OCI-LY7 (cell line): ENCODE data around the gene STMN3. TPM values are rescaled to one million over a fixed set of nuclear protein-coding genes. Genes with fewer than 3 reads are reported as not detected.

Source experiments
- BruUV-seq: library from RNA; stranded (reverse); fragments of 400-500 nt; replicated peaks from 2 replicates; lab custom pipeline; 2021; lab: Mats Ljungman, UMichigan
- CTCF ChIA-PET: fragments of 300-600 bp; sonication (Branson Sonifier 250); formaldehyde crosslinking; loops from one replicate; lab custom pipeline; 2022; ENCODE audit warnings: antibody characterized with exemption; ENCODE audit not compliant: unreplicated experiment; lab: Charles Lee
- POLR2A ChIA-PET: fragments of 300-600 bp; sonication (Branson Sonifier 250); formaldehyde crosslinking; loops from one replicate; lab custom pipeline; 2022; ENCODE audit warnings: antibody characterized with exemption; lab: Charles Lee
- DNase-seq: peaks from one replicate; pipeline ENCODE4 v3.0.0-alpha.2; 2015; ENCODE audit warnings: low spot score
- H2AFZ ChIP-seq: fragments of 200-600 bp; sonication (generic), shearing (Covaris generic); 2 replicates; pipeline ENCODE4 v1.6.1; 2014; ENCODE audit warnings: mild to moderate bottlenecking, antibody characterized with exemption, low read length, moderate library complexity
- H3K27ac ChIP-seq: fragments of 200-600 bp; sonication (generic); 2 replicates; pipeline ENCODE4 v1.5.1; 2014; ENCODE audit warnings: mixed run types, low read depth, mild to moderate bottlenecking, moderate library complexity, low read length, inconsistent platforms; ENCODE audit not compliant: poor library complexity, severe bottlenecking
- H3K36me3 ChIP-seq: fragments of 200-600 bp; sonication (generic); 2 replicates; pipeline ENCODE4 v1.6.1; 2014; ENCODE audit warnings: mild to moderate bottlenecking, antibody characterized with exemption, low read length, moderate library complexity, mixed read lengths; ENCODE audit not compliant: insufficient read depth
- H3K4me1 ChIP-seq: fragments of 200-600 bp; sonication (generic); 2 replicates; pipeline ENCODE4 v1.5.1; 2014; ENCODE audit warnings: mild to moderate bottlenecking, low read length; ENCODE audit not compliant: insufficient read depth, poor library complexity, severe bottlenecking
- H3K4me2 ChIP-seq: fragments of 200-600 bp; sonication (generic); 2 replicates; pipeline ENCODE4 v1.6.1; 2014; ENCODE audit warnings: mild to moderate bottlenecking, low read length
- H3K4me3 ChIP-seq: fragments of 200-600 bp; sonication (generic); 2 replicates; pipeline ENCODE4 v1.5.1; 2014; ENCODE audit warnings: mild to moderate bottlenecking, low read depth, low read length; ENCODE audit not compliant: poor library complexity, severe bottlenecking
- H3K79me2 ChIP-seq: fragments of 200-600 bp; sonication (generic); 2 replicates; pipeline ENCODE4 v1.6.1; 2016; ENCODE audit warnings: low read depth, mild to moderate bottlenecking, low read length, moderate library complexity, mixed read lengths; ENCODE audit not compliant: insufficient read depth
- H3K9me2 ChIP-seq: fragments of 200-600 bp; sonication (generic); 2 replicates; pipeline ENCODE4 v1.6.1; 2016; ENCODE audit warnings: mild to moderate bottlenecking, low read length, mixed read lengths; ENCODE audit not compliant: insufficient read depth
- H3K9me3 ChIP-seq: fragments of 200-600 bp; sonication (generic); 2 replicates; pipeline ENCODE4 v1.6.1; 2014; ENCODE audit warnings: mild to moderate bottlenecking, mixed run types, low read length, mixed read lengths
- H4K20me1 ChIP-seq: fragments of 200-600 bp; sonication (generic); 2 replicates; pipeline ENCODE4 v1.6.1; 2014; ENCODE audit warnings: mild to moderate bottlenecking, antibody characterized with exemption, low read length, moderate library complexity, mixed read lengths; ENCODE audit not compliant: insufficient read depth
- EZH2phosphoT487 ChIP-seq: fragments of 200-600 bp; sonication (generic); IDR thresholded peaks from 2 replicates; pipeline ENCODE4 v1.6.1; 2018; ENCODE audit warnings: low read depth, borderline replicate concordance, mild to moderate bottlenecking, mixed run types, antibody characterized with exemption, low read length, moderate library complexity, mixed read lengths
- intact Hi-C: fragments of 100-400 bp; cut with micrococcal nuclease; formaldehyde crosslinking; loops from one replicate; pipeline ENCODE4 v1.10.0; 2022; ENCODE audit not compliant: unreplicated experiment
- total RNA-seq, 2 experiments: library from RNA; depleted of rRNA in 1 of 2; stranded (reverse); fragments of >200 nt in 1 of 2; shearing (Covaris generic) in 1 of 2; gene quantifications; 2 replicates each; pipeline ENCODE4 v1.2.3, GENCODE V29; 2014 to 2022
- TF ChIP-seq, protein P1 (sequence below): fragments of 200-600 bp; sonication (generic); conservative IDR thresholded peaks from 2 replicates; pipeline ENCODE4 v1.5.1; 2014; ENCODE audit warnings: mild to moderate bottlenecking, antibody characterized with exemption, low read length, moderate library complexity, mixed read lengths

The STMN3 gene
- total RNA-seq, 2 experiments from 2014 or later = 6.7 TPM

GRCh38 chr20:63686492-63687321 is 33.5 kb upstream of the STMN3 start:
- Histone ChIP-seq H3K9me3 (no peaks in the 10 kb centered on the region), H4K20me1 (no peaks in the 10 kb centered on the region), H3K36me3 (peaks cover 11% of the 10 kb centered on the region; the same call in 1 of the 2 replicates), H3K9me2 (no peaks in the 10 kb centered on the region), H3K4me2 (no peak overlapping the region), H3K4me3 (no peak overlapping the region), H3K4me1 (no peaks in the 10 kb centered on the region), H3K79me2 (no peaks in the 10 kb centered on the region), H3K27ac (no peak overlapping the region), H2AFZ (no peak overlapping the region)
- DNase-seq = no peak
- POLR2A ChIA-PET = no interaction called here
- CTCF ChIA-PET = no interaction called here
- intact Hi-C loops = no loop called here
- no peak for TF ChIP-seq EZH2phosphoT487
- TF ChIP-seq, protein P1, sequence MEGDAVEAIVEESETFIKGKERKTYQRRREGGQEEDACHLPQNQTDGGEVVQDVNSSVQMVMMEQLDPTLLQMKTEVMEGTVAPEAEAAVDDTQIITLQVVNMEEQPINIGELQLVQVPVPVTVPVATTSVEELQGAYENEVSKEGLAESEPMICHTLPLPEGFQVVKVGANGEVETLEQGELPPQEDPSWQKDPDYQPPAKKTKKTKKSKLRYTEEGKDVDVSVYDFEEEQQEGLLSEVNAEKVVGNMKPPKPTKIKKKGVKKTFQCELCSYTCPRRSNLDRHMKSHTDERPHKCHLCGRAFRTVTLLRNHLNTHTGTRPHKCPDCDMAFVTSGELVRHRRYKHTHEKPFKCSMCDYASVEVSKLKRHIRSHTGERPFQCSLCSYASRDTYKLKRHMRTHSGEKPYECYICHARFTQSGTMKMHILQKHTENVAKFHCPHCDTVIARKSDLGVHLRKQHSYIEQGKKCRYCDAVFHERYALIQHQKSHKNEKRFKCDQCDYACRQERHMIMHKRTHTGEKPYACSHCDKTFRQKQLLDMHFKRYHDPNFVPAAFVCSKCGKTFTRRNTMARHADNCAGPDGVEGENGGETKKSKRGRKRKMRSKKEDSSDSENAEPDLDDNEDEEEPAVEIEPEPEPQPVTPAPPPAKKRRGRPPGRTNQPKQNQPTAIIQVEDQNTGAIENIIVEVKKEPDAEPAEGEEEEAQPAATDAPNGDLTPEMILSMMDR = no peak
- BruUV-seq = no TSS peak

DNA sequence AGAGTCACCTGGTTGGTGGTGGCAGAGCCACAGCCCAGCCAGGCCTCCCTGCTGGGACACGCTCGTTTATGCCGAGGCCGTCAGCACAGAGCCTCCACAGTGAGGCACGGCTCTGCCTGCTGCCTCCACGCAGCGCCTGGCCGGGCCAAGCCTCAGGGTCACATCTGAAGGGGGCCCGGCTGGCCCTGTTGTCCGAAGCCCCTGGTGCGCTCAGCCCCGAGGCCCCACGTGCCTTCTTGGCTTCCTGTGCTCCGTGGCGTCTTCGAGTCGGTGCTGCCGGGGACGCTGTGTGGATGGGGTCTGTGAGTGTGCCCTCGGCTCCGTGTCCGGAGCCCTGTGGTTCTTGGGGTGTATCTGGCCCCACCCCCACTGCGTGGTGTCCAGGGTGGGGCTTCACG is 32.9 kb upstream of the STMN3 start:
- CTCF ChIA-PET = no interaction called here
- H3K27ac ChIP-seq = no peak overlapping the region
- no peaks in the 10 kb centered on the region for H3K9me2 ChIP-seq
- no peak overlapping the region for H2AFZ ChIP-seq
- POLR2A ChIA-PET = no interaction called here
- H3K9me3 ChIP-seq = no peaks in the 10 kb centered on the region
- intact Hi-C loops = no loop called here
- no peak overlapping the region for H3K4me2 ChIP-seq
- DNase-seq = no peak
- no peaks in the 10 kb centered on the region for H3K4me1 ChIP-seq
- no TSS peak for BruUV-seq
- H4K20me1 ChIP-seq = no peaks in the 10 kb centered on the region
- TF ChIP-seq, protein P1 = no peak
- no peak for TF ChIP-seq EZH2phosphoT487
- peaks cover 11% of the 10 kb centered on the region; the same call in 1 of the 2 replicates for H3K36me3 ChIP-seq
- no peaks in the 10 kb centered on the region for H3K79me2 ChIP-seq
- H3K4me3 ChIP-seq = no peak overlapping the region
